ENCODE data around the gene FUT1.

GRCh38 chr19:48734625-48735024 is 17.8 kb downstream of the FUT1 start:
- TF ChIP-seq CTCF (IDR thresholded peaks at IDR 0.05) (no peak), EZH2 (IDR thresholded peaks at IDR 0.05; ENCODE audit: borderline replicate concordance, insufficient read depth, low read depth, low read length, poor library complexity, severe bottlenecking) (no peak)
